Activated naive CD4-positive, alpha-beta T cell treated with anti-CD3 and anti-CD28 coated beads, Interleukin-2, amount 50 U/mL, for 72 hours (primary cell): Measurements from ENCODE around the gene FOXA3. TPM values are rescaled to one million over a fixed set of nuclear protein-coding genes. Genes with fewer than 3 reads are reported as not detected.

Experiments used
- ATAC-seq, 2 donors: fragments of 150-1000 bp; cut with Tn5 transposase; 2 replicates each; pipeline ENCODE4 v1.10.0; 2021; ENCODE audit warnings: mild to moderate bottlenecking in 2 of 2, moderate library complexity in 2 of 2
- DNase-seq, 2 donors: peaks; one replicate each; pipeline ENCODE4 v3.0.0; 2021 to 2022; ENCODE audit warnings: low spot score in 2 of 2
- H3K27ac Mint-ChIP-seq, 2 donors: one replicate each; pipeline ENCODE4 v1.8.0; 2022; ENCODE audit warnings: mild to moderate bottlenecking in 2 of 2, mixed read lengths in 2 of 2
- H3K36me3 Mint-ChIP-seq, 2 donors: one replicate each; pipeline ENCODE4 v1.8.0; 2022; ENCODE audit warnings: mixed read lengths in 2 of 2
- H3K9me3 Mint-ChIP-seq, 2 donors: one replicate each; pipeline ENCODE4 v1.8.0; 2022; ENCODE audit warnings: mixed read lengths in 2 of 2
- total RNA-seq, 2 donors: library from RNA; stranded (reverse); gene quantifications; one replicate each; pipeline ENCODE4 v1.2.3, GENCODE V29; 2022

The FOXA3 gene
- 1 to 10 TPM in 1 of 2 donors, under 1 TPM in 1; 0.46 to 1.3 TPM for total RNA-seq

DNA sequence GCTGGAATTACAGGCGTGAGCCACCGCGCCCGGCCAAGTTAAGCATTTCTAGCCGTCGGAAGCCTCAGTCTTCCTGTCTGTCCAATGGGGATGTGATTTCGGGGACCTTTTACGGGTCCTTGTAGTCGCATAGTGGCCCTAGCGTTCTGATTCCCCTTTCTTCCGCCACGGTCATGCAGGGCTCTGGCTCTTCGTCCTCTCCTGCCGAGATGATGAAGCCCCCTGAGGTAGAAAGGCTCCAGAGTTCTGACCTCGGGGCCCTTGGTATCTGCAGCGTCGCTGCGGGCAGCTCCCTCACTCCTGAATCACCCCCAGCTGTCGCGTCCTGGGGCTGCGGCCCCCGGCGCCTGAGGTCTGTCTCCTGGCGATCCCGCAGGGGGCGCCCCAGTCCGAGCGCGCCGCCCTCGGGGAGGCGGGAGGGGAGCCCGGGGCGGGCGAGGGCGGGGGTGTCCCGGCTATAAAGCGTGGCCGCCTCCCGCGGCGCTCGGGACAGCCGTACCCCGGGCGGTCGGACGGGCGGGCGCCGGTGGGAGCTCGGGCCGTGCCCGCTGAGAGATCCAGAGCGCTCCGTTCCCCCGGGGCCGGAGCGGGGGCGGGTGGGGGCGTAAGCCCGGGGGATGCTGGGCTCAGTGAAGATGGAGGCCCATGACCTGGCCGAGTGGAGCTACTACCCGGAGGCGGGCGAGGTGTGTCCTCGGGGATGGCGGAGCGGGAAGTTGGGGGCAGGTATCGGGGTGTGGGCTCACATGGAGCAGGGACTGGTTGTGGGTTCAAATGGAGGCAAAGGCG is at the start of gene FOXA3:
TSS of gene FOXA3 (plus strand) at position 487 of the 789 bp plus-strand sequence. CDS start at position 618, 131 bp downstream.
- peak within 1 kb of the TSS; percentile 92 to 95 for H3K27ac Mint-ChIP-seq

DNA sequence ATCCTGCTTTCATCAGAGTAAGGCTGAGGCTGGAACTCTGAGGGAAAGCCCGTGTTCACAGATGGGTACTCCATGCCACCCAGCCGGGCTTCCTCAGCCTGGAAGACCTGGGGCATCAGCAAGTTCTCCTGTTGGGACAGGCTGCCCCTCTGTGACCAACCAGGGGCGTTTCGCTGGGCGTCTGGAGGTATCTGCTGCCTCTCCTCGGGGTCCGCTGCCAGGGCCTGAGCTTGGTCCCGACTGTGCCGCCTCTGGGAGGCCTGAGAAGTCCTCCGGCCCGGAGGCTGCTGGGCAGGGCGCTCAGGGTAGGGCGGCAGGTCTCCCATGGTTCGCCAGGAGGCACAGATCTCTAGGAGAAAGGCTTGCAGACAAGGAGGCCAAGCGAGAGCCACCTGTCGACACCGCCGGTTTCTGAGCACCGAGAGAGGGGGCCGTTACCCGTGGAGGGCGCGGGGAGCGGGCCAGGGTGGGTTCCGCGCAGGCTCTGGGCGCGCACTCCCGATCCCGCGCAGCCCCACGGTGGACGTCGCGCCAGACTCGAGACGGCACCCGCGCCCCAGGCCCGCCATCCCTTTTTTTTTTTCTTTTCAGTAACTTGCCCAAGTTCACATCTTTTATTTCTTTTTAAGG is 49.2 kb upstream of the FOXA3 start, which contains the start of gene RSPH6A:
TSS of gene RSPH6A (minus strand) at position 458 of the 630 bp plus-strand sequence. CDS start at position 326, 132 bp downstream.
- ATAC-seq (no peak), DNase-seq (no peak)
- no peaks in the 10 kb centered on the region for H3K9me3 Mint-ChIP-seq
- no peaks in the 10 kb centered on the region for H3K36me3 Mint-ChIP-seq
- peak within 1 kb of the TSS in 1 of 2 donors; percentile 36 for H3K27ac Mint-ChIP-seq

More for the DNA sequence above, at the start of gene FOXA3:
- Mint-ChIP-seq H3K36me3 (peaks cover 4 to 14% of the 10 kb centered on the region in 2 donors), H3K9me3 (no peaks in the 10 kb centered on the region)
- DNase-seq: peak; percentile 79 to 81
- peak; percentile 53 to 55 for ATAC-seq

- no peak overlapping the region for H3K27ac Mint-ChIP-seq
- no peaks in the 10 kb centered on the region for H3K9me3 Mint-ChIP-seq
- no peaks in the 10 kb centered on the region for H3K36me3 Mint-ChIP-seq
- ATAC-seq (no peak), DNase-seq (no peak)
Measured at GRCh38 chr19:45815481-45816216, 48.5 kb upstream of the FOXA3 start.

DNA sequence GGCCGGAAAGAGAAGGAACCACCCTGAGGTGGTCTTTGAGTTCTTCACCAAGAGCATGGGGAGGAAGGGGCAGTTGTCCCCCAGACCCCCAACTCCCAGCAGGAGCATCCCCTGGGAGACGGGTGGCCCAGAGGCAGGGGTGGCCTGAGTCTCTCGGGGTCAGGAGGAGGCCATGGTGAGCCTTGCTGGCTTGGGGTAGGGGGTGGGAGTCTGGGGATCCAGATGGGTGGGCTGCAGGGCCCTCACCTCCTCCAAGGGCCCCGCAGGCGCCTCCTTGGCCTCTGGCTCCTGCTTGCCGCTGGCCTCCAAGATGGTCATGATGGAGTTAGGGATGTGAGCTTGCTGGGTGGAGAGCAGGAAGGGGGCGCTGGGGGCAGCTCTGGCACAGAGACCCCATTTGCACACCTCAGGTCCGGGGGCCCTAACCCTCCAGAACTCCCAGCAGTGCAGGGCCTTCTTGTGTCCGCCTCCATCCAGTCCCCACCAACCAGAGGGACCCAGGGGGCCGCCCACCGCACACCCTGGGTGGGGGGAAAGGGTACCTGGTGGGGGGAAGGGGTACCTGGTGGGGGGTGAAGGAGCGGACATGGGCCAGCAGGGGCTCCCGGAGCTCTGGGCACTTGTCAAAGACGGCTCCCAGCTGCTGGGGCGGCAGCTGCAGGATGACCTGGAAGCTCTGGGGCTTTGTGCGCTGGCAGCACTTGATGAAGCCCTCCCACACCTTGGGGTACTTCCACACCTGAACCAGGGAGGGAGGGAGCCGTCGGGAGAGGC is 47.7 kb upstream of the FOXA3 start:
- no peaks in the 10 kb centered on the region for H3K36me3 Mint-ChIP-seq
- H3K27ac Mint-ChIP-seq: no peak overlapping the region
- DNase-seq (no peak), ATAC-seq (no peak)
- no peaks in the 10 kb centered on the region for H3K9me3 Mint-ChIP-seq

- peak; percentile 95 for ATAC-seq
Measured at GRCh38 chr19:45817010-45817724, 47.0 kb upstream of the FOXA3 start.

GRCh38 chr19:45817725-45818301 is 46.3 kb upstream of the FOXA3 start:
- no peak overlapping the region for H3K27ac Mint-ChIP-seq
- H3K9me3 Mint-ChIP-seq: no peaks in the 10 kb centered on the region
- no peaks in the 10 kb centered on the region for H3K36me3 Mint-ChIP-seq
- peak; percentile 5 to 19 for ATAC-seq
- DNase-seq: no peak

More at GRCh38 chr19:45817010-45817724, 47.0 kb upstream of the FOXA3 start:
- DNase-seq: peak; percentile 92 to 99
- Mint-ChIP-seq H3K36me3 (no peaks in the 10 kb centered on the region), H3K9me3 (no peaks in the 10 kb centered on the region), H3K27ac (peak overlapping the region in 1 of 2 donors; percentile 44)

- Mint-ChIP-seq H3K27ac (peak overlapping the region; percentile 50 to 74), H3K36me3 (no peaks in the 10 kb centered on the region), H3K9me3 (no peaks in the 10 kb centered on the region)
- ATAC-seq (no peak), DNase-seq (no peak)
Measured at GRCh38 chr19:45819769-45820168, 44.4 kb upstream of the FOXA3 start.

DNA sequence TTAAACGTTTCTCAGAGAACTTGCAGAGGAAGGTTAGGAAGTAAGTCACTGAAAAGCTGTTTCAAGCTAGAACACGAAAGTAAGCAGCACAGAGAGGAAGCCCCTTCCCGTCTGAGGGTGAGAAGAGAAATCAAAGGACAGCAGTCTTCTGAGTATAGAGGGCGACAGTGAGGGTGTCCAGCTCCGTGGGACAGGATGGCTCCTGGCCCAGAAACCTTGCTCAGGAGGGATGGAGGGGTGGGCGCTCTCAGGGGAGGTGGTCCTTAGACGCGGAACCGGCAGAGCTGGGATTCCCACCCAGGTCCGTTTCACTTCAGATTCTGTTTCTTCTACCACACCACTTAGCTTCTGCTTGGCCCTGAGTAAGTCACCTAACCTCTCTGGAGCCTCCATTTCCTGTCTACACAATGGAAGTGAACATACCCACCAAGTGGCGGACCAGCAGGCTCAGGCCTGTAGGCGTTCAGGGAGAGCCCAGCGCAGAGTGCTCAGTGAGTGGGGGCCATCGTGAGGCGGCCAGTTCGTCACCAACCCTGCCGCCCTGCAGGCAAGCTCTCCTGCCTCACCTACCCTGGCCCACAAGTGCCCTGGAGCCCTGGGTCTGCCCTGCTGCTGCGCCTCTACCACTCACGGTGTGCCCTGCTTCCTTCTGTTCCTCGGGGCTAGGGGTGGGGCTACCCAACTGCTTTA is 43.6 kb upstream of the FOXA3 start:
- H3K36me3 Mint-ChIP-seq: peaks cover 0 to under 1% of the 10 kb centered on the region in 2 donors
- ATAC-seq: no peak
- H3K9me3 Mint-ChIP-seq: no peaks in the 10 kb centered on the region
- H3K27ac Mint-ChIP-seq: peak overlapping the region in 1 of 2 donors; percentile 74
- DNase-seq: no peak

GRCh38 chr19:45821103-45821521 is 43.0 kb upstream of the FOXA3 start:
- Mint-ChIP-seq H3K9me3 (no peaks in the 10 kb centered on the region), H3K27ac (peak overlapping the region in 1 of 2 donors; percentile 61), H3K36me3 (peaks cover 0 to 6% of the 10 kb centered on the region in 2 donors)
- ATAC-seq: no peak
- DNase-seq: no peak

DNA sequence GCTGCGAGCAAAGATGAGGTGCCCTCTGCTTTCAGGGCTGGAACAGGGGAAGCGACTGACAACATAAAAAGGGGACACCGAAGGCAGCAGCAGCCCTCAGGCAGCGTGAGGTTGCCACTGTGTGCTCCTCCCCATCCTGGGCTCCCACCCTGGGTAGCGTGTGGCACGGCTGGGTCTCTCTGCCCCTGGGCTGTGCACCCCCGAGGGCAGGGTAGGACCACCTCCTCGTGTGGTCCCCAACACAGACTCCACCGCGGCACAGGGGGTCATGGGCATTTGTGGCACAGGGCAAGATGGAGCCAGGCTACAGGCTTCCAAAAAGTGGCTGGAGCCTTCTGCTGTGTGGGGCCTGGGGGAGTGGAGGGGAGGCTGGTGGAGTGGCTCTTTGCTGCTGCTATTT is 42.6 kb upstream of the FOXA3 start:
- peaks cover 0 to 7% of the 10 kb centered on the region in 2 donors for H3K36me3 Mint-ChIP-seq

DNA sequence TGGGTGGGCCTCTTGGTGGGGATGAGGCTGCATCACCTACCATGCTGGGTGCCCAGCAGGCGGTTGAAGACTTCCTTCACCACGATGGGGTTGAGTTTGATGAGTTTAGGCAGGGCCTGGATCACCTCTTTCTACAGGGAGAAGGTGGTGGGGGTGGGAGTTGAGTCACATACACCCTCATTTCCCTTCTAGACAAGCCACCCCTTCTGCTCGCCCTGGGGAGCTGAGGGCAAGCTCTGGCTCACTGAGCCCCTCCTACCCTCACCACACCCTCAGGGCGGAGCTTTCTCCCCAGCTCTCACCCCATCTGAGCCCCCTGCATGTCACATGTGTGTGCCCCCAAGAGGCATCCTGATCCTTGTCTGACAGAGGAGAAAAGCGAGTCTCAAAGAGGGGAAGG is 41.4 kb upstream of the FOXA3 start:
- DNase-seq (no peak), ATAC-seq (no peak)
- Mint-ChIP-seq H3K36me3 (peaks cover 0 to 7% of the 10 kb centered on the region in 2 donors), H3K9me3 (no peaks in the 10 kb centered on the region), H3K27ac (no peak overlapping the region)

More for the DNA sequence above, 42.6 kb upstream of the FOXA3 start:
- Mint-ChIP-seq H3K9me3 (no peaks in the 10 kb centered on the region), H3K27ac (peak overlapping the region in 1 of 2 donors; percentile 61)
- no peak for DNase-seq
- ATAC-seq: no peak

DNA sequence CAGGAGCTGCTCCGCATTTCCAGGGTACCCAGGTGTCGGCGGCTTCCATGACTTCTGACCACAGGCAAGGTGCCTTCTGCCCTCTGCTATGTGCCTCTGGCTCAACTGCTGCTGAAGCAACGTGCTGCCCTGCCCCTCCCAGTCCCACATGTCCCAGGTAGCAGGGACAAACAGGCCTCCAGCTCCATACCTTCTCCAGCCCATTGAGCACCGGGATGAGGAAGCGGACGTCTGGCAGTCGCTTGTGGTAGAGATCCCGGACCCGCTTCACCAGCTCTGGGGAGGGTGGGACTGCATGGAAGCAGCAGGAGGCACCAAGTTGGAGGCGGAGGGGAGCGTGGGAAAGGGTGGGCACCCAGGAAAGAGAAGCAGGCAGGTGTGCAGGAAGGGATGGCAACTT is 40.9 kb upstream of the FOXA3 start:
- no peak for DNase-seq
- no peak overlapping the region for H3K27ac Mint-ChIP-seq
- H3K9me3 Mint-ChIP-seq: no peaks in the 10 kb centered on the region
- no peak for ATAC-seq
- H3K36me3 Mint-ChIP-seq: peaks cover 3 to 11% of the 10 kb centered on the region in 2 donors

DNA sequence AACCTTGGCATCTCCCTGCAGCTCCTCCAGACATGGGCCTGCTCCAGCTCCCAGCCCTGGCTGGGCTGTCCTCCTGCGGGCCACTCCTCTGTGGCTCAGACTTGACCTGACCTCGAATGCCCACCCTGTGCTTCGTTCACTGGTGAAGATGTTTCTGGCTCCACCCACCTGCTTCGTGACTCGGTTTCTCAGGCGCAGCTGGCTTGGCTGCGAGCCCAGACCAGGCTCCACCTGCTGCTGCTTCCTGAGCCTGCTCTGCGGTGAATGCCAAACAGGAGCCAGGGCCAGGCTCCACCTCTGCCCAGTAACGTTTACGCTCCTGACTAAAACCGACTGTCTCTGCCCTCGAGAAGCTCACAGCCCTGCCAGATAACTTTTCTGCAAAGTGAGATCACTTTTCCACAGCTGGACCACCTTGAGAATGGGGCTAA is 40.1 kb upstream of the FOXA3 start:
- H3K36me3 Mint-ChIP-seq: peaks cover 12 to 16% of the 10 kb centered on the region in 2 donors
- DNase-seq (no peak), ATAC-seq (no peak)
- peak overlapping the region in 1 of 2 donors; percentile 88 for H3K27ac Mint-ChIP-seq
- no peaks in the 10 kb centered on the region for H3K9me3 Mint-ChIP-seq

DNA sequence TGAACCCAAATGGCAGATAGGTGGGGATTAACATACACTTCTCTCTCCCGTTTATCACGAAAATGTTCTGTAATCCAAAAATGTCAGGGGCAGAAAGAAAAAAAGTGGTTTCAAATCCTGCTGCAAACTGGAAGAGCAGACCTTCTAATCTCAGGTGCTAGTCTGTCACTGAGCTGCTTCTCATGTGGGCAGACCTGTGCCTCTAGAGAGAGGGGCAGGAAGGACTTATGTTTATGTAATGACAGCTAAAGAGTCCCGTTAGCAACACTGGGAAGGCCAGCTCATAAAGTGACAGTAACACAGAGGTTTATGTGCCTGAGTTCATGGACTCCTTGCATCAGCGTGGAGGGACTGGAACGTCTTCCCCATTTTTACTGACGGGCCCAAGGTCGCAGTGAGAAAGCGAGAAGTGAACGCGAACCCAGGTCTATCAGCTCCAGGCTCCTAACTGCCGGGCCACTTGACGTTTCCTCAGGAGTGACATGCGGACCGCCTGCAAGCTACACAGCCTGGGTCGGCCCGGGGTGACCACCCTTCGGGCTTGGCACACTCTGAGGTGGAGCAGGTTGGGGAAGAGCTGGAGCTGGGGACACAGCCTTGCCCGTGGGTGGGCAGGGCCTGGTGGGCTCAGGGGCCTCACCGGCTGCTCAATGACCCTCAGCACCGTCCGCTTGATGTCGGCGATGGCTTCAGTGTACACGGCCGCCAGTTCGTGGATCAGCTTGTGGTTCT is 39.4 kb upstream of the FOXA3 start:
- H3K27ac Mint-ChIP-seq: peak overlapping the region in 1 of 2 donors; percentile 88
- H3K9me3 Mint-ChIP-seq: no peaks in the 10 kb centered on the region
- H3K36me3 Mint-ChIP-seq: peaks cover 16 to 18% of the 10 kb centered on the region in 2 donors
- DNase-seq: no peak
- no peak for ATAC-seq
